Measurements from ENCODE around the gene STAT2.
"Not testable (repeated sequence)": the region's sequence is repeated elsewhere in the genome, so short reads cannot be mapped to it uniquely, and the experiment has no call there.

The STAT2 gene

GRCh38 chr12:56336361-56337167 lies 23.3 kb downstream of the STAT2 start:
- H3K36me3 ChIP-seq (ENCODE audit: control insufficient read depth, low read depth, low read length), result no peaks in the 10 kb centered on the region

GRCh38 chr12:56335527-56335926 lies 24.4 kb downstream of the STAT2 start:
- not testable (repeated sequence) for H3K9me3 ChIP-seq (ENCODE audit: control insufficient read depth, low read depth, low read length); H3K9ac ChIP-seq (ENCODE audit: low read length); H3K27me3 ChIP-seq (ENCODE audit: control insufficient read depth, insufficient read depth, low read length); H3K27ac ChIP-seq (ENCODE audit: low read length); H3K4me3 ChIP-seq (ENCODE audit: low read length); H3K36me3 ChIP-seq (ENCODE audit: control insufficient read depth, low read depth, low read length)
- peaks cover 34% of the 10 kb centered on the region for H3K4me1 ChIP-seq (ENCODE audit: control insufficient read depth, low read depth, low read length)

More at GRCh38 chr12:56336361-56337167, 23.3 kb downstream of the STAT2 start:
- Histone ChIP-seq H3K27me3 (ENCODE audit: control insufficient read depth, insufficient read depth, low read length) (no peaks in the 10 kb centered on the region), H3K4me3 (ENCODE audit: low read length) (no peak overlapping the region), H3K9ac (ENCODE audit: low read length) (no peak overlapping the region), H3K4me1 (ENCODE audit: control insufficient read depth, low read depth, low read length) (peaks cover 34% of the 10 kb centered on the region), H3K9me3 (ENCODE audit: control insufficient read depth, low read depth, low read length) (no peaks in the 10 kb centered on the region), H3K27ac (ENCODE audit: low read length) (no peak overlapping the region)

- peaks cover 30% of the 10 kb centered on the region for H3K4me1 ChIP-seq (ENCODE audit: control insufficient read depth, low read depth, low read length)
- no peaks in the 10 kb centered on the region for H3K27me3 ChIP-seq (ENCODE audit: control insufficient read depth, insufficient read depth, low read length)
- peak overlapping the region; percentile 62 for H3K27ac ChIP-seq (ENCODE audit: low read length)
- peak overlapping the region; percentile 79 for H3K9ac ChIP-seq (ENCODE audit: low read length)
- no peaks in the 10 kb centered on the region for H3K36me3 ChIP-seq (ENCODE audit: control insufficient read depth, low read depth, low read length)
- H3K9me3 ChIP-seq (ENCODE audit: control insufficient read depth, low read depth, low read length), result no peaks in the 10 kb centered on the region
- peak overlapping the region; percentile 78 for H3K4me3 ChIP-seq (ENCODE audit: low read length)
Measured at GRCh38 chr12:56334490-56334793, 25.5 kb downstream of the STAT2 start.

DNA sequence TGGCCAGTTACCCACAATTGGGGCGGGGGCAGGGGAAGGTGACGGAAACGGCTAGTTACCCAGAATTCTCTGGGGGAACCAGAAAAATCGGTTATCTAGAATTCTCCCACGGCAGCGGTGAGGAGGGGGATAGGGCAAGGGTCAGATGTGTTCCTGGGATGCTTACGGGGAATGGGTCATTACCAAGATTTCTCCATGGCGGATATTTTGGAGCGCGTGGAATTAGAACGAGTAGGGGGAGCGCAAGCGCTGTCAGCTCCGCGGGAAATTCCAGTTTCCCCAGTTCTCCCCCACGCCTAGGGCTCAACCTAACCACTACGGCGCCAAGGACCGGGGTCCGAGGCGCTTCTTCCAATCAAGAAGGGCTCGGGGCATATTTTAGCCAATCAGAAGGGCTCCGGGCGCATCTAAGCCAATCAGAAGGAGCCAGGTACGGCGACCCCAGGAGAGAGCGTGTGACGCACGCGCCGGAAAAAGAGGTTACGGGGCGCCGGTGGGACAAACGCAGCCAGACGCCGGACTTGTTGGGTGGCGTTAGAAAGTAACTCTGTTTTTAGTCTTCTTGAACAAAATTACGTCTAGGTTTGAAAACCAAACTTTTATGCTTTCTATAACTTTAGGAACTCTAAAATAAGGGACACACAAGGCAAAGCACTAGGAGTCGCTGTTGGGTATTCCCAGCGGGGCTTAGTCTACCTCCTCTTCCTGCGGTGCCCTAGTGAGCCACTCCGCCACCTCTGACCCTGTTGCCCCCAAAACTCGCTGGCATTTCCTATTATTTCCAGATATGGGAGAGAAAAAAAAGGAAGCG lies 26.0 kb downstream of the STAT2 start, which contains the start of gene PAN2:
Gene PAN2 (minus strand): TSS at position 322 of the 811 bp plus-strand sequence. CDS start 906 bp downstream, outside the sequence.
- no peaks in the 10 kb centered on the region for H3K36me3 ChIP-seq (ENCODE audit: control insufficient read depth, low read depth, low read length)
- H3K9ac ChIP-seq (ENCODE audit: low read length), result peak within 1 kb of the TSS; percentile 79
- peak within 1 kb of the TSS; percentile 78 for H3K4me3 ChIP-seq (ENCODE audit: low read length)
- H3K9me3 ChIP-seq (ENCODE audit: control insufficient read depth, low read depth, low read length), result no peaks in the 10 kb centered on the region
- peaks cover 25% of the 10 kb centered on the region for H3K4me1 ChIP-seq (ENCODE audit: control insufficient read depth, low read depth, low read length)
- no peaks in the 10 kb centered on the region for H3K27me3 ChIP-seq (ENCODE audit: control insufficient read depth, insufficient read depth, low read length)
- H3K27ac ChIP-seq (ENCODE audit: low read length), result peak within 1 kb of the TSS; percentile 91

DNA sequence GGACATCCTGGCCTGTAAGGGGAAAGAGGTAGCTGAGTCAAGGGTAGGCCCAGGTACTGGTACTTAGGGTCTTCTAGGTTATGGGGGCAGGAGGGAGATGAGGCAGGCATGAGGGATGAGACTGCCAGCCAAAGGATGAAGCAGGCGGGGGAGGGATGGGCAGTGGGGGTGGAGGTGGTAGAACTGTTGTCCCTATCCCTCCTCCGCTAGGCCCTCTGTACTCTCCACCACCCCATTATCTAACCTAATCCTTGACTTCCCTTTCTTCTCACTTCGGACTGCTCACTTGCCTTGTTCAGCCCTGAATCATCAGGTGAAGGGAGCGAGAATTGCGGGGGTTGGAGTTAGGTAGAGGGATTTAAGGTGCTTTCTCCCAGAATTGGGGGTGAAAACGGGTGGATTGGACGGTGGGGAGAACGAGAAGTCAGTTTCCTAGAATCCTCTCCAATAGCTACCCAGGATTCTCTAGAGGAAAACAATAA lies 26.7 kb downstream of the STAT2 start:
- H3K27ac ChIP-seq (ENCODE audit: low read length), result peak overlapping the region; percentile 91
- H3K4me1 ChIP-seq (ENCODE audit: control insufficient read depth, low read depth, low read length), result peaks cover 20% of the 10 kb centered on the region
- no peaks in the 10 kb centered on the region for H3K27me3 ChIP-seq (ENCODE audit: control insufficient read depth, insufficient read depth, low read length)
- H3K9me3 ChIP-seq (ENCODE audit: control insufficient read depth, low read depth, low read length), result no peaks in the 10 kb centered on the region
- peak overlapping the region; percentile 78 for H3K4me3 ChIP-seq (ENCODE audit: low read length)
- H3K9ac ChIP-seq (ENCODE audit: low read length), result peak overlapping the region; percentile 79
- no peaks in the 10 kb centered on the region for H3K36me3 ChIP-seq (ENCODE audit: control insufficient read depth, low read depth, low read length)

- Histone ChIP-seq H3K4me1 (ENCODE audit: control insufficient read depth, low read depth, low read length) (peaks cover 14% of the 10 kb centered on the region), H3K9me3 (ENCODE audit: control insufficient read depth, low read depth, low read length) (no peaks in the 10 kb centered on the region), H3K27me3 (ENCODE audit: control insufficient read depth, insufficient read depth, low read length) (no peaks in the 10 kb centered on the region), H3K9ac (ENCODE audit: low read length) (peak overlapping the region; percentile 79), H3K4me3 (ENCODE audit: low read length) (peak overlapping the region; percentile 78), H3K27ac (ENCODE audit: low read length) (peak overlapping the region; percentile 91), H3K36me3 (ENCODE audit: control insufficient read depth, low read depth, low read length) (no peaks in the 10 kb centered on the region)
Measured at GRCh38 chr12:56332512-56333196, 27.3 kb downstream of the STAT2 start.

GRCh38 chr12:56330936-56331490 lies 28.9 kb downstream of the STAT2 start:
- Histone ChIP-seq H3K27me3 (ENCODE audit: control insufficient read depth, insufficient read depth, low read length) (no peaks in the 10 kb centered on the region), H3K27ac (ENCODE audit: low read length) (no peak overlapping the region), H3K9ac (ENCODE audit: low read length) (no peak overlapping the region), H3K4me1 (ENCODE audit: control insufficient read depth, low read depth, low read length) (peaks cover 12% of the 10 kb centered on the region), H3K4me3 (ENCODE audit: low read length) (no peak overlapping the region), H3K9me3 (ENCODE audit: control insufficient read depth, low read depth, low read length) (no peaks in the 10 kb centered on the region), H3K36me3 (ENCODE audit: control insufficient read depth, low read depth, low read length) (peaks cover 4% of the 10 kb centered on the region)

- Histone ChIP-seq H3K9ac (ENCODE audit: low read length) (no peak overlapping the region), H3K4me1 (ENCODE audit: control insufficient read depth, low read depth, low read length) (no peaks in the 10 kb centered on the region), H3K4me3 (ENCODE audit: low read length) (no peak overlapping the region), H3K9me3 (ENCODE audit: control insufficient read depth, low read depth, low read length) (no peaks in the 10 kb centered on the region), H3K36me3 (ENCODE audit: control insufficient read depth, low read depth, low read length) (peaks cover 20% of the 10 kb centered on the region), H3K27ac (ENCODE audit: low read length) (no peak overlapping the region), H3K27me3 (ENCODE audit: control insufficient read depth, insufficient read depth, low read length) (no peaks in the 10 kb centered on the region)
Measured at GRCh38 chr12:56326533-56326932, 33.4 kb downstream of the STAT2 start.

DNA sequence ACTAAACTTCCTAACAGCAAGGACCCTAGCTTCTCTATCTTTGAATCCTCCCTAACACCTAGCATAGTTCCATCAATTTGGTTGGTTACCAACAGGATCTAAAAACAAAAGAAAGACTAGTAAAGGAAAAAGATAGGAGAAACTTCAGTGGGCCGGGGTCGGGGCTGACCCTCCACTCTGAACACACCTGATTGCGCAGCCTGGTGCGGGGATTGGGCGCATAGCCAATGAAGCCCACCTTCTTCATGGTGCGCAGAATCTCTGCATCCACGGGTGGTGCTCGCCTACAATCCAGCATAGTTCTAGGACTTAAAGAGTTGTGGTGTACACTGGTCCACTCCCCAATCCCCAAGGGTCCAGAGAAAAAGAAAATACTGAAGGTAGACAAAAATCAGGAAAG lies 33.8 kb downstream of the STAT2 start:
- Histone ChIP-seq H3K27ac (ENCODE audit: low read length) (no peak overlapping the region), H3K4me1 (ENCODE audit: control insufficient read depth, low read depth, low read length) (no peaks in the 10 kb centered on the region), H3K36me3 (ENCODE audit: control insufficient read depth, low read depth, low read length) (peaks cover 20% of the 10 kb centered on the region), H3K27me3 (ENCODE audit: control insufficient read depth, insufficient read depth, low read length) (no peaks in the 10 kb centered on the region), H3K9me3 (ENCODE audit: control insufficient read depth, low read depth, low read length) (no peaks in the 10 kb centered on the region), H3K4me3 (ENCODE audit: low read length) (no peak overlapping the region), H3K9ac (ENCODE audit: low read length) (no peak overlapping the region)

GRCh38 chr12:56324206-56324605 lies 35.7 kb downstream of the STAT2 start:
- Histone ChIP-seq H3K27me3 (ENCODE audit: control insufficient read depth, insufficient read depth, low read length) (no peaks in the 10 kb centered on the region), H3K4me1 (ENCODE audit: control insufficient read depth, low read depth, low read length) (no peaks in the 10 kb centered on the region), H3K36me3 (ENCODE audit: control insufficient read depth, low read depth, low read length) (peaks cover 24% of the 10 kb centered on the region), H3K27ac (ENCODE audit: low read length) (no peak overlapping the region), H3K9me3 (ENCODE audit: control insufficient read depth, low read depth, low read length) (no peaks in the 10 kb centered on the region), H3K4me3 (ENCODE audit: low read length) (no peak overlapping the region), H3K9ac (ENCODE audit: low read length) (no peak overlapping the region)

- H3K9me3 ChIP-seq (ENCODE audit: control insufficient read depth, low read depth, low read length); H3K4me1 ChIP-seq (ENCODE audit: control insufficient read depth, low read depth, low read length); H3K9ac ChIP-seq (ENCODE audit: low read length); H3K27ac ChIP-seq (ENCODE audit: low read length); H3K4me3 ChIP-seq (ENCODE audit: low read length); H3K27me3 ChIP-seq (ENCODE audit: control insufficient read depth, insufficient read depth, low read length): not testable (repeated sequence)
- H3K36me3 ChIP-seq (ENCODE audit: control insufficient read depth, low read depth, low read length), result peaks cover 20% of the 10 kb centered on the region
Measured at GRCh38 chr12:56321610-56322009, 38.3 kb downstream of the STAT2 start.

All from iPS-18a (cell line).